ENCODE data around the gene DCC.

Gene DCC

GRCh38 chr18:52427521-52428175 lies 87.7 kb downstream of the DCC start:
- TF ChIP-seq GATA2 (IDR thresholded peaks at IDR 0.05; ENCODE audit: low read depth, low read length) (no peak), GATA3 (IDR thresholded peaks at IDR 0.05; ENCODE audit: low read depth, low read length) (no peak)

- TF ChIP-seq GATA2 (IDR thresholded peaks at IDR 0.05; ENCODE audit: low read depth, low read length) (no peak), GATA3 (IDR thresholded peaks at IDR 0.05; ENCODE audit: low read depth, low read length) (no peak)
These were observed 91.7 kb downstream of the DCC start for GRCh38 chr18:52431683-52432082.

GRCh38 chr18:52433797-52434196 lies 93.8 kb downstream of the DCC start:
- no peak for TF ChIP-seq GATA3 (IDR thresholded peaks at IDR 0.05; ENCODE audit: low read depth, low read length)
- no peak for TF ChIP-seq GATA2 (IDR thresholded peaks at IDR 0.05; ENCODE audit: low read depth, low read length)

GRCh38 chr18:52435301-52435700 lies 95.3 kb downstream of the DCC start:
- no peak for TF ChIP-seq GATA2 (IDR thresholded peaks at IDR 0.05; ENCODE audit: low read depth, low read length)
- TF ChIP-seq GATA3 (IDR thresholded peaks at IDR 0.05; ENCODE audit: low read depth, low read length), result no peak

DNA sequence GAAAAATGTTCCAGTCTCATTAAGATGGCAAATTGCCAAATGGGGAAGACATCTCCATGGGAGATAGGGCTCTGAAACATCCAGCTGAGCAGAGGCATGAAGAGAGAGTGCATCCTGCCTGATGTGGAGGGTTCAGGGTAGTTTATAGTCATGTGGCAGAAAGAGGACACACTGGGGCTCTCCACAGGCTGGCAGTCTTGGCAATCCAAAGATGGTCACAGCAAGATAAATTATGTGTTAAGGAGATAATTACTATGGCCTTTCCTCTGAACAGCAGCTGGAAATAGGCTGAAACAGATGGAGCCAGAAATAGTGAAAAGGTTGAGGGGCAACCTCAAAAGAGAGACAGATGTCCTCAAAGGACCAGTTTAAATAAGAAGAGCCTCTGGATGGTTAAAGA lies 97.2 kb downstream of the DCC start:
- TF ChIP-seq GATA2 (IDR thresholded peaks at IDR 0.05; ENCODE audit: low read depth, low read length) (no peak), GATA3 (IDR thresholded peaks at IDR 0.05; ENCODE audit: low read depth, low read length) (no peak)

- TF ChIP-seq GATA3 (IDR thresholded peaks at IDR 0.05; ENCODE audit: low read depth, low read length) (no peak), GATA2 (IDR thresholded peaks at IDR 0.05; ENCODE audit: low read depth, low read length) (no peak)
These were observed 99.5 kb downstream of the DCC start for GRCh38 chr18:52439457-52439856.

DNA sequence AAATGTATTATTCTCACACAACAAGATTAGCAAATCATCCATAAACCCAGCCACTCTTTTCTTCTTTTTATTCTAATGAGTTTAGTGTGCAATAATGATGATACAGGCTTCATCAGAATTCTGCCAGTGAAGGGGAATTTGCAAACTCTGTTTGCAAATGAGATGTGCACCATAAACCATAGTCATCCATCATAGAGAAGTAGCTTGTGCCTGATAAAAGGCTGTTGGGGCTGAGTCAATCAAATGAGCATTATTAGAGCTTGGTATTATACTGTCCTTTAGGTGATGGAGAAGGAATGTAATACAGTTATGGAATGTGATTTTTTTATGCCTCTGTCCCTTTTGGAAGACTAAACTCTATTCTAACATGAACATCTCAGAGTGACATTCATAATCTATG lies 101.8 kb downstream of the DCC start:
- TF ChIP-seq GATA3 (IDR thresholded peaks at IDR 0.05; ENCODE audit: low read depth, low read length), result no peak

- TF ChIP-seq GATA2 (IDR thresholded peaks at IDR 0.05; ENCODE audit: low read depth, low read length) (no peak), GATA3 (IDR thresholded peaks at IDR 0.05; ENCODE audit: low read depth, low read length) (no peak)
These were observed 102.7 kb downstream of the DCC start for GRCh38 chr18:52442686-52443085.

DNA sequence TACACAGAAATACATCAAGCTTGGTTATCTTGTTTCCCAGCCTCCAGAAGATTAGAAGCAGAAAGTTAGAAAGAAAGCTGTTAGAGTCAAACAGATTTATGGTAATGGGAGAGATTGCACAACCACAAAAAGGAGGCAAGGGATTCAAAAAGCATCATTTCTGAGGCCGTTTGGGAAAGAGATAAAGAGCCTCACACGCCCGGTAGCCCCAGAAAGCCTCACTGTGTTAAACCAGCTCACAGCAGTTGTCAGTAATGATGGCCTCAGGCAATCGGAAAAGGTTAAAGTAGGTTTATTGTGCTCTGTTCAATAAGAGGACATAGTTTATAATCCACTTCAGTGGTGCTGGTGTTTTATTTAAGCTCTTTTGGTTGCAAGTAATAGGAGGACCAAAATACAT lies 111.3 kb downstream of the DCC start:
- TF ChIP-seq GATA2 (IDR thresholded peaks at IDR 0.05; ENCODE audit: low read depth, low read length), result no peak

DNA sequence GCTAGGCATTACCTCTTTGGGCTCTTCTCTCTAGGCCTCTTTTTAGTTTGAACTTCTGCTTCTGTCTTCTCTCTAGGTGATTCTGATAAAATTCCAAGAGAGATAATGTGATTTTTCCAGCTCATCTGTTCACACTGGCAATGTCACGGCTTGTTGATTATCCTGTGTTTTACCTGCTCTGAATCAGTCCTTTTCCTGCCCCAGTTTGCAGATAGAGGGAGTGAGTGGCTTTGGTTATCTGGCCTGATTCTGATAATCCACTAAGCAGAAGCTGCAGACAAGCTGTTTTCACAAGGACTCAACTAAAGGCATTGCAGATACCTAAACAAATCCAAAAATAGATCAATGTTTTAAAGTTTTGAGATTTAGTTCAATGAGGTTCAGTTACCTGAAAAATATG lies 111.9 kb downstream of the DCC start:
- TF ChIP-seq GATA2 (IDR thresholded peaks at IDR 0.05; ENCODE audit: low read depth, low read length) (no peak), GATA3 (IDR thresholded peaks at IDR 0.05; ENCODE audit: low read depth, low read length) (no peak)

GRCh38 chr18:52452427-52452826 lies 112.4 kb downstream of the DCC start:
- no peak for TF ChIP-seq GATA2 (IDR thresholded peaks at IDR 0.05; ENCODE audit: low read depth, low read length)
- no peak for TF ChIP-seq GATA3 (IDR thresholded peaks at IDR 0.05; ENCODE audit: low read depth, low read length)

DNA sequence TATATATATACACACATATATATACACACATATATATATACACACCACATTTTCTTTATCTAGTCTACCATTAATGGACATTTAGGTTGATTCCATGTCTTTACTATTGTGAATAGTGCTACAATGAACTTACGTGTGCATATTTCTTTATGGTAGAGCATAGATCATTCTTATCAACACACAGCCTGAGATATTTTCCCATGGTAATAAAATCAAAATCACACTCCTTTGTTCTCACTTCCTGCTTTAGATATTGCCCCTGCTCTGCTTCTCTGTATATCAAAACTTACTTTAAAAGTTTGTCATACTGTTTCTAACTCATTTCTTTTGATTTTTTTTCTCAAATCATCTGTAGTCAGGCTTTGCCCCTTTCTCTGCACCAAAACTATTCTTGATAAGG lies 119.9 kb downstream of the DCC start:
- TF ChIP-seq GATA2 (IDR thresholded peaks at IDR 0.05; ENCODE audit: low read depth, low read length) (no peak), GATA3 (IDR thresholded peaks at IDR 0.05; ENCODE audit: low read depth, low read length) (no peak)

DNA sequence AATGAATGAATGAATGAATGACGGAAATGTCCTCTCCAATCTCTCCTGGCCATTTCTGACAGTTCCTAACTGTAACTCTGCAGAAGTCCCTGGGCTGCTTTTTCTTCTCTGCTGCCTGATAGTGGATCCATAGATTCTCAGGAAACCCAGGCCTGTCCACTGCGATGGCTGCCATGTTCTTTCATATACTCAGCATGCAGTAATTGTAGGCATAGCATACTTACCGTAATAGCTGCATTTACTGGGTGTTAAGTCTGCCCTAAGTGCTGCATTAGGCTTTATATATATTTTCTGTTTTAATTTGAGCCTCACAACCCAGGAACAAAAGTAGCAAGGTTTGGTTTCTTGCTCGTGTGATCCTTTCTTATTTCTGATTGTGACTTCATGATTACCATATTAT lies 122.9 kb downstream of the DCC start:
- no peak for TF ChIP-seq GATA3 (IDR thresholded peaks at IDR 0.05; ENCODE audit: low read depth, low read length)
- no peak for TF ChIP-seq GATA2 (IDR thresholded peaks at IDR 0.05; ENCODE audit: low read depth, low read length)

GRCh38 chr18:52465391-52465790 lies 125.4 kb downstream of the DCC start:
- TF ChIP-seq GATA3 (IDR thresholded peaks at IDR 0.05; ENCODE audit: low read depth, low read length) (no peak), GATA2 (IDR thresholded peaks at IDR 0.05; ENCODE audit: low read depth, low read length) (no peak)

- no peak for TF ChIP-seq GATA2 (IDR thresholded peaks at IDR 0.05; ENCODE audit: low read depth, low read length)
- no peak for TF ChIP-seq GATA3 (IDR thresholded peaks at IDR 0.05; ENCODE audit: low read depth, low read length)
These were observed 128.5 kb downstream of the DCC start for GRCh38 chr18:52468496-52468895.

DNA sequence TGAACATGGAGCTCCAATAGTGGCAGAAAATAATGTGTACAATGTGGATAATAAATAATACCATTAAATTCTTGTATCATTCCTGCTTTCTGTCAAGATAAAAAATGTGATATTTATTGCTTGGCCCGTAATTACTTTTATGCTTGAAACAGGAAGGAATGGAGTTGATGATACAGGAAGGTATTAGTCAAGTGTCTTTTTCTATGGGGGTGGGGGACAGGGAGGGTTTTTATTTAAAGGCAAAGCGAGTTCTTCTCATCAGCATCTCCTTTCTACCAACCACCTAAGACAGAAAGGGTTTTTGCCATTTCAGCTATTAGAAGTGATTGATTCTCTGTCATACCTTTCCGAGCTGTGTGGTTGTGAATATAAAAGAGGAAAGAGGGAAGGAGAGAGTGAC lies 135.3 kb downstream of the DCC start:
- no peak for TF ChIP-seq GATA3 (IDR thresholded peaks at IDR 0.05; ENCODE audit: low read depth, low read length)
- no peak for TF ChIP-seq GATA2 (IDR thresholded peaks at IDR 0.05; ENCODE audit: low read depth, low read length)
